HepG2 (cell line): ENCODE data around the gene FGD6. TPM values are rescaled to one million over a fixed set of nuclear protein-coding genes. Genes with fewer than 3 reads are reported as not detected.

Experiments
- ATAC-seq: fragments of 200-7000 bp; cut with Tn5 transposase; 3 replicates; pipeline ENCODE4 v1.9.1; 2020; ENCODE audit warnings: mild to moderate bottlenecking, moderate library complexity
- BruUV-seq: library from RNA; stranded (reverse); fragments of 400-500 nt; replicated peaks from 2 replicates; lab custom pipeline; 2021; lab: Mats Ljungman, UMichigan
- CTCF ChIA-PET: fragments of 300-600 bp; formaldehyde crosslinking; extraction: SDS; loops from one replicate; lab custom pipeline; 2021; ENCODE audit warnings: low total read pairs, inconsistent platforms, low intra/inter-chr PET ratio; lab: Yijun Ruan, JAX
- POLR2A ChIA-PET: fragments of 350-600 bp; sonication (Branson Sonifier 250); formaldehyde crosslinking; loops from one replicate; lab custom pipeline; 2020; ENCODE audit warnings: antibody characterized with exemption, inconsistent platforms; lab: Yijun Ruan, JAX
- DNase-seq: peaks from one replicate; pipeline ENCODE4 v3.0.0-alpha.2; 2015; ENCODE audit warnings: low spot score
- FAIRE-seq: peaks from 3 replicates; lab custom pipeline; 2011; peaks lifted over from hg19 to GRCh38; lab: Jason Lieb, UNC
- H2AFZ ChIP-seq: one replicate; pipeline ENCODE4 v1.6.1; 2011; ENCODE audit warnings: low read length, inconsistent platforms
- H3K27ac ChIP-seq: fragments of 300-600 bp; 3 replicates; pipeline ENCODE4 v1.8.0; 2011; ENCODE audit warnings: mixed run types, mild to moderate bottlenecking, mixed read lengths, low read length, inconsistent platforms; ENCODE audit not compliant: insufficient read depth; ENCODE audit errors: extremely low read length
- H3K27me3 ChIP-seq, 2 experiments: fragments of 200-600 bp in 1 of 2; 2 replicates in 1 of 2; 3 replicates in 1 of 2; pipeline versions ENCODE4 v1.6.0 to v1.8.0; 2011; ENCODE audit warnings: low read length in 2 of 2, mild to moderate bottlenecking in 2 of 2, moderate library complexity in 2 of 2, inconsistent platforms in 1 of 2; ENCODE audit not compliant: insufficient read depth in 2 of 2, control insufficient read depth in 1 of 2
- H3K36me3 ChIP-seq, 2 experiments: fragments of 200-600 bp in 1 of 2; replicated peaks in 1 of 2; 2 replicates in 1 of 2; 3 replicates in 1 of 2; pipeline versions ENCODE4 v1.5.1 to v1.8.0; 2011; ENCODE audit warnings: low read length in 2 of 2, inconsistent platforms in 1 of 2; ENCODE audit not compliant: insufficient read depth in 2 of 2, control insufficient read depth in 1 of 2
- H3K4me1 ChIP-seq: 2 replicates; pipeline ENCODE4 v1.5.1; 2012; ENCODE audit warnings: low read length, inconsistent platforms; ENCODE audit not compliant: insufficient read depth
- H3K4me2 ChIP-seq: 2 replicates; pipeline ENCODE4 v1.6.0; 2011; ENCODE audit warnings: low read depth, low read length, inconsistent platforms
- H3K4me3 ChIP-seq, 3 experiments: fragments of 200-600 bp in 1 of 3; sonication (generic), shearing (Covaris generic) in 1 of 3; replicated peaks in 1 of 3; 2 replicates each; pipeline ENCODE4 v1.5.1; 2011 to 2016; ENCODE audit warnings: low read length in 3 of 3, inconsistent platforms in 2 of 3, low read depth in 2 of 3, mild to moderate bottlenecking in 2 of 3, control low read depth in 1 of 3, mixed read lengths in 1 of 3; ENCODE audit not compliant: insufficient read depth in 1 of 3
- H3K79me2 ChIP-seq: one replicate; pipeline ENCODE4 v1.6.1; 2011; ENCODE audit warnings: low read length, inconsistent platforms; ENCODE audit not compliant: insufficient read depth
- H3K9ac ChIP-seq: 2 replicates; pipeline ENCODE4 v1.6.0; 2011; ENCODE audit warnings: mild to moderate bottlenecking, low read depth, low read length, inconsistent platforms; ENCODE audit not compliant: insufficient read depth
- H3K9me3 ChIP-seq: 2 replicates; pipeline ENCODE4 v1.5.1; 2012; ENCODE audit warnings: mild to moderate bottlenecking, low read length
- H4K20me1 ChIP-seq: 2 replicates; pipeline ENCODE4 v1.6.0; 2011; ENCODE audit warnings: inconsistent platforms, mild to moderate bottlenecking, low read length, moderate library complexity; ENCODE audit not compliant: insufficient read depth
- EEA1 ChIP-seq: sonication (generic); formaldehyde crosslinking; IDR thresholded peaks from 2 replicates; pipeline ENCODE4 v1.5.1; 2020; ENCODE audit warnings: mild to moderate bottlenecking, missing genetic modification reagents, borderline replicate concordance
- RFX1 ChIP-seq: fragments of 450-650 bp; IDR thresholded peaks from 2 replicates; pipeline ENCODE4 v1.6.1; 2017
- ZBTB7B ChIP-seq: sonication (generic); formaldehyde crosslinking; IDR thresholded peaks from 2 replicates; pipeline ENCODE4 v1.4.0; 2020; ENCODE audit warnings: missing genetic modification reagents
- ZBTB8A ChIP-seq: sonication (generic); formaldehyde crosslinking; IDR thresholded peaks from 2 replicates; pipeline ENCODE4 v1.4.0; 2020; ENCODE audit warnings: mild to moderate bottlenecking, low read depth, missing genetic modification reagents, borderline replicate concordance
- ZNF83 ChIP-seq: sonication (generic); formaldehyde crosslinking; IDR thresholded peaks from 2 replicates; pipeline ENCODE4 v1.4.0; 2020; ENCODE audit warnings: missing genetic modification reagents, mild to moderate bottlenecking, borderline replicate concordance
- ZNF878 ChIP-seq: sonication (generic); formaldehyde crosslinking; IDR thresholded peaks from 2 replicates; pipeline ENCODE4 v1.8.1; 2023; ENCODE audit warnings: mild to moderate bottlenecking, missing genetic modification reagents, moderate library complexity
- WGBS: methylation state at CpG from one replicate; pipeline ENCODE4 v1.1.6; 2017; ENCODE audit warnings: low lambda C conversion rate; 5-methylcytosine and 5-hydroxymethylcytosine counted together
- in situ Hi-C: cut with HindIII; loops from 2 replicates; pipeline ENCODE4 v1.10.0; 2017; ENCODE audit warnings: low pct_unique_long_range_greater_than_20kb; ENCODE audit not compliant: extremely low pct_ligation_motif_present
- intact Hi-C: fragments of 100-400 bp; cut with micrococcal nuclease; formaldehyde crosslinking; loops from one replicate; pipeline ENCODE4 v1.10.0; 2022; ENCODE audit not compliant: unreplicated experiment
- polyA plus RNA-seq, 8 experiments: library from polyadenylated mRNA; depleted of rRNA in 3 of 8; stranded (reverse) in 7 of 8; unstranded in 1 of 8; fragments of >200 nt; fragmentation: Illumina TruSeq in 4 of 8; extraction: Trizol in 4 of 8; gene quantifications; 2 replicates each; pipeline versions ENCODE4 v1.2.1 to v1.2.3, GENCODE V29; 2011 to 2016; ENCODE audit warnings: low read depth in 4 of 8, missing spikeins in 1 of 8, mixed read lengths in 1 of 8; ENCODE audit not compliant: insufficient read depth in 1 of 8
- total RNA-seq, 5 experiments: library from RNA; depleted of rRNA; stranded (reverse); fragments of >200 nt; fragmentation: Illumina TruSeq; extraction: Trizol; gene quantifications; 2 replicates each; pipeline ENCODE4 v1.2.3, GENCODE V29; 2016; ENCODE audit warnings: low read depth in 1 of 5
- TF ChIP-seq, protein P1 (sequence below): sonication (generic); formaldehyde crosslinking; conservative IDR thresholded peaks from 2 replicates; pipeline ENCODE4 v1.8.0; 2022; ENCODE audit warnings: mild to moderate bottlenecking, moderate library complexity, missing genetic modification reagents
- TF ChIP-seq, protein P2 (sequence below): sonication (generic); formaldehyde crosslinking; IDR thresholded peaks from 2 replicates; pipeline ENCODE4 v1.9.0; 2022; ENCODE audit warnings: low read depth, missing genetic modification reagents
- TF ChIP-seq, protein P3 (sequence below): sonication (generic); formaldehyde crosslinking; IDR thresholded peaks from 2 replicates; pipeline ENCODE4 v1.8.1; 2023; ENCODE audit warnings: mild to moderate bottlenecking, missing genetic modification reagents, borderline replicate concordance

The FGD6 gene
- total and polyA plus RNA-seq, 2 of the 13 experiments (the other 11 are each of a cell fraction or from before 2014, with no cell fraction given) = 2.2 to 4.3 TPM

DNA sequence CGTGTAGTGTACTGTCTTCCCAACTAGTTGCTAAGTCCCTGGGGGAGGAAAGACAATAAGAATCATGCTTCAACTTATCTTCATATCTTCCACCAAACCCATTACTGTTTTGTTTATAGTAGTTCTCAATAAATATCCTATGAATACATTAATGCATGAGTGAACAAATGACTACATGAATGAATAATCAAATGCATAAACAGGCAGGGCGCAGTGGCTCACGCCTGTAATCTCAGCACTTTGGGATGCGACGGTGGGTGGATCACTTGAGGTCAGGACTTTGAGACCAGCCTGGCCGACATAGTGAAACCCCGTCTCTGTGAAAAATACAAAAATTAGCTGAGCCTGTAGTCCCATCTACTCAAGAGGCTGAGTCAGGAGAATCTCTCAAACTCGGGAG lies 111.7 kb downstream of the FGD6 start:
- in situ Hi-C loops (loop anchor here (25.0 kb wide), 1 partner anchor 432 kb away; no protein-coding TSS in a partner anchor), intact Hi-C loops (no loop called here)
- no peaks in the 10 kb centered on the region for H3K4me1 ChIP-seq
- H3K27me3 ChIP-seq = no peaks in the 10 kb centered on the region
- H3K4me3 ChIP-seq = no peak overlapping the region
- peaks cover 0 to 6% of the 10 kb centered on the region in 2 experiments; a peak in 3 of 5 replicates for H3K36me3 ChIP-seq
- no peaks in the 10 kb centered on the region for H4K20me1 ChIP-seq
- ATAC-seq = no peak
- TF ChIP-seq ZBTB8A (no peak), RFX1 (no peak), ZBTB7B (no peak), ZNF878 (no peak), ZNF83 (CRISPR knock-in tag) (no peak), EEA1 (no peak)
- TF ChIP-seq, protein P1, sequence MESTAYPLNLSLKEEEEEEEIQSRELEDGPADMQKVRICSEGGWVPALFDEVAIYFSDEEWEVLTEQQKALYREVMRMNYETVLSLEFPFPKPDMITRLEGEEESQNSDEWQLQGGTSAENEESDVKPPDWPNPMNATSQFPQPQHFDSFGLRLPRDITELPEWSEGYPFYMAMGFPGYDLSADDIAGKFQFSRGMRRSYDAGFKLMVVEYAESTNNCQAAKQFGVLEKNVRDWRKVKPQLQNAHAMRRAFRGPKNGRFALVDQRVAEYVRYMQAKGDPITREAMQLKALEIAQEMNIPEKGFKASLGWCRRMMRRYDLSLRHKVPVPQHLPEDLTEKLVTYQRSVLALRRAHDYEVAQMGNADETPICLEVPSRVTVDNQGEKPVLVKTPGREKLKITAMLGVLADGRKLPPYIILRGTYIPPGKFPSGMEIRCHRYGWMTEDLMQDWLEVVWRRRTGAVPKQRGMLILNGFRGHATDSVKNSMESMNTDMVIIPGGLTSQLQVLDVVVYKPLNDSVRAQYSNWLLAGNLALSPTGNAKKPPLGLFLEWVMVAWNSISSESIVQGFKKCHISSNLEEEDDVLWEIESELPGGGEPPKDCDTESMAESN (CRISPR knock-in tag) = no peak
- TF ChIP-seq, protein P2, sequence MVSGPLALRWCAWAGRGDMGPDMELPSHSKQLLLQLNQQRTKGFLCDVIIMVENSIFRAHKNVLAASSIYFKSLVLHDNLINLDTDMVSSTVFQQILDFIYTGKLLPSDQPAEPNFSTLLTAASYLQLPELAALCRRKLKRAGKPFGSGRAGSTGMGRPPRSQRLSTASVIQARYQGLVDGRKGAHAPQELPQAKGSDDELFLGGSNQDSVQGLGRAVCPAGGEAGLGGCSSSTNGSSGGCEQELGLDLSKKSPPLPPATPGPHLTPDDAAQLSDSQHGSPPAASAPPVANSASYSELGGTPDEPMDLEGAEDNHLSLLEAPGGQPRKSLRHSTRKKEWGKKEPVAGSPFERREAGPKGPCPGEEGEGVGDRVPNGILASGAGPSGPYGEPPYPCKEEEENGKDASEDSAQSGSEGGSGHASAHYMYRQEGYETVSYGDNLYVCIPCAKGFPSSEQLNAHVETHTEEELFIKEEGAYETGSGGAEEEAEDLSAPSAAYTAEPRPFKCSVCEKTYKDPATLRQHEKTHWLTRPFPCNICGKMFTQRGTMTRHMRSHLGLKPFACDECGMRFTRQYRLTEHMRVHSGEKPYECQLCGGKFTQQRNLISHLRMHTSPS (CRISPR knock-in tag) = no peak
- TF ChIP-seq, protein P3, sequence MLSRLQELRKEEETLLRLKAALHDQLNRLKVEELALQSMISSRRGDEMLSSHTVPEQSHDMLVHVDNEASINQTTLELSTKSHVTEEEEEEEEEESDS (CRISPR knock-in tag) = no peak
- no TSS peak for BruUV-seq
- no peak overlapping the region for H2AFZ ChIP-seq
- FAIRE-seq = no peak
- no peak overlapping the region for H3K4me2 ChIP-seq
- WGBS = 97% methylated on average over 8 of the region's 8 CpGs
- ChIA-PET CTCF (no interaction called here), POLR2A (interaction anchor here (1.0 kb wide), 1 partner anchor 32 kb away, joined by 3 read pairs; the partner anchor contains the start of gene NR2C1)
- H3K79me2 ChIP-seq = no peaks in the 10 kb centered on the region
- H3K9ac ChIP-seq = no peak overlapping the region
- no peak for DNase-seq
- H3K27ac ChIP-seq = no peak overlapping the region
- no peaks in the 10 kb centered on the region for H3K9me3 ChIP-seq
